Peyer's patch (tissue), 4 donors: ENCODE measurements around the gene YPEL1. TPM values are rescaled to one million over a fixed set of nuclear protein-coding genes. Genes with fewer than 3 reads are reported as not detected.

ENCODE experiments used
- DNase-seq, 3 donors: peaks; one replicate each; pipeline ENCODE4 v3.0.0-alpha.2; 2017 to 2019
- H3K27ac ChIP-seq, 4 donors: fragments of 200-600 bp; sonication (generic); one replicate each; pipeline ENCODE4 v1.5.1; 2016 to 2019
- H3K27me3 ChIP-seq, 2 donors: fragments of 200-600 bp; sonication (generic); one replicate each; pipeline ENCODE4 v1.5.1; 2019
- H3K36me3 ChIP-seq, 3 donors: fragments of 200-600 bp; sonication (generic); one replicate each; pipeline ENCODE4 v1.5.1; 2016 to 2019
- H3K4me1 ChIP-seq, 4 donors: fragments of 200-600 bp; sonication (generic); one replicate each; pipeline ENCODE4 v1.5.1; 2016 to 2019
- H3K4me3 ChIP-seq, 4 donors: fragments of 200-600 bp; sonication (generic); 1 replicate in 3 of 4; 2 replicates in 1 of 4; pipeline ENCODE4 v1.5.1; 2016 to 2019; ENCODE audit warnings: mild to moderate bottlenecking in 1 of 4
- H3K9me3 ChIP-seq, 4 donors: fragments of 200-600 bp; sonication (generic); one replicate each; pipeline ENCODE4 v1.5.1; 2016 to 2019; ENCODE audit warnings: mild to moderate bottlenecking in 1 of 4
- POLR2A ChIP-seq, 2 donors: fragments of 450-650 bp; IDR thresholded peaks; one replicate each; pipeline ENCODE4 v1.5.1; 2017; ENCODE audit warnings: antibody characterized with exemption in 2 of 2, mild to moderate bottlenecking in 2 of 2, moderate library complexity in 2 of 2
- small RNA-seq, 2 donors: library from RNA; depleted of rRNA; stranded (forward); fragments of <200 nt; gene quantifications; one replicate each; pipeline ENCODE3, GENCODE V24; 2016
- total RNA-seq, 4 donors: library from RNA; depleted of rRNA; stranded (reverse); fragments of >200 nt; gene quantifications; one replicate each; pipeline ENCODE4 v1.1.0, GENCODE V29; 2016
- TF ChIP-seq, protein P1 (sequence below), 6 experiments: fragments of 450-650 bp in 4 of 6; fragments of 200-600 bp in 2 of 6; sonication (generic) in 1 of 6; IDR thresholded peaks; one replicate each; pipeline ENCODE4 v1.5.1; 2017 to 2019; ENCODE audit warnings: antibody characterized with exemption in 6 of 6, mild to moderate bottlenecking in 3 of 6, moderate library complexity in 1 of 6

Gene YPEL1
- total RNA-seq, 4 donors from 2014 or later: 3.3 to 4.8 (median 3.4) TPM

DNA sequence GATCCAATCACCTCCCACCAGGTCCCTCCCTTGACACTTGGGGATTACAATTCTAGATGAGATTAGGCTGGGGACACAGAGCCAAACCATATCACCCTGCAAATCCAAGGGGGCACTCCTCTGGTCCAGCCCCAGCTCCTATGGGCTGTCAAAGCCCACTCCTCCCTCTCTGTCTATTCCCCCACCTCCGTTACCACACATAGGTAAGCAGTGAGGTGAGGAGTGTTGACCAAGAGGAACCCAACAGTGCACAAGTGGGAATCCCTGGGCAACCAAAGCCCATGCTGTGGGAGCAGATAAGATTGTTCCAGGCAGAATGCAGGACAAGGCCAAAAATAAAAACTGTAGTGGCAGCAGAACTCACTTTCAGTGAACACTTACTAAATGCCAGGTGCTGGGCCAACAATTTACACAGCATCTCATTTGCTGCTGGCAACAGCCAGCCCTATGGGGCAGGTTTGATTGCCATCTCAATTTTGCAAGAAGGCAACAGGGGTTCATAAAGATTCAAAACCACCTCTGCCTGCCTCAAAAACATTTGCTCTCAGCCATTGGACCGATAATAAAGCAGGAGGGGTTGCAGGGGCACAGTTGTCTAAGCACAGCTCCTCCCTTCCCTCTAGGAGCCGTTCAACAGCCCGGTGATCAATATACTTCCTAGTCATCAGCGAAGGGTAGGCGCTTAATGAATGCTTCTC is 84.6 kb downstream of the YPEL1 start:
- peak overlapping the region; percentile 40 to 65 (median 59) for H3K4me3 ChIP-seq
- H3K9me3 ChIP-seq: no peaks in the 10 kb centered on the region
- H3K36me3 ChIP-seq: peaks cover 0 to 8% (median 0%) of the 10 kb centered on the region in 3 donors
- no peaks in the 10 kb centered on the region for H3K27me3 ChIP-seq
- no peak for DNase-seq
- H3K4me1 ChIP-seq: peaks cover 4 to 20% (median 11%) of the 10 kb centered on the region in 4 donors
- H3K27ac ChIP-seq: no peak overlapping the region
- TF ChIP-seq, protein P1, sequence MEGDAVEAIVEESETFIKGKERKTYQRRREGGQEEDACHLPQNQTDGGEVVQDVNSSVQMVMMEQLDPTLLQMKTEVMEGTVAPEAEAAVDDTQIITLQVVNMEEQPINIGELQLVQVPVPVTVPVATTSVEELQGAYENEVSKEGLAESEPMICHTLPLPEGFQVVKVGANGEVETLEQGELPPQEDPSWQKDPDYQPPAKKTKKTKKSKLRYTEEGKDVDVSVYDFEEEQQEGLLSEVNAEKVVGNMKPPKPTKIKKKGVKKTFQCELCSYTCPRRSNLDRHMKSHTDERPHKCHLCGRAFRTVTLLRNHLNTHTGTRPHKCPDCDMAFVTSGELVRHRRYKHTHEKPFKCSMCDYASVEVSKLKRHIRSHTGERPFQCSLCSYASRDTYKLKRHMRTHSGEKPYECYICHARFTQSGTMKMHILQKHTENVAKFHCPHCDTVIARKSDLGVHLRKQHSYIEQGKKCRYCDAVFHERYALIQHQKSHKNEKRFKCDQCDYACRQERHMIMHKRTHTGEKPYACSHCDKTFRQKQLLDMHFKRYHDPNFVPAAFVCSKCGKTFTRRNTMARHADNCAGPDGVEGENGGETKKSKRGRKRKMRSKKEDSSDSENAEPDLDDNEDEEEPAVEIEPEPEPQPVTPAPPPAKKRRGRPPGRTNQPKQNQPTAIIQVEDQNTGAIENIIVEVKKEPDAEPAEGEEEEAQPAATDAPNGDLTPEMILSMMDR (IDR thresholded peaks at IDR 0.05): no peak
- no peak for TF ChIP-seq POLR2A (IDR thresholded peaks at IDR 0.05)

DNA sequence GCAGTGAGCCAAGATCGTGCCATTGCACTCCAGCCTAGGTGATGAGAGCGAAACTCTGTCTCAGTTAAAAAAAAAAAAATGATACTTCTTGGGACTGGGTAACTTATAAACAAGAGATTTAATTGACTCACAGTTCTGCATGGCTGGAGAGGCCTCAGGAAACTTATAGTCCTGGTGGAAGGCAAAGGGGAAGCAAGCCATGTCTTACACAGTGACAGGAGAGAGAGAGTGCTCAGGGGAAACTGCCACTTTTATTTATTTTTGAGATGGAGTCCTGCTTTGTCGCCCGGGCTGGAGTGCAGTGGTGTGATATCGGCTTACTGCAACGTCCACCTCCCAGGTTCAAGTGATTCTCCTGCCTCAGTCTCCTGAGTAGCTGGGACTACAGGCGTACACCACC is 85.3 kb downstream of the YPEL1 start:
- Histone ChIP-seq H3K4me3 (no peak overlapping the region), H3K9me3 (no peaks in the 10 kb centered on the region), H3K27me3 (no peaks in the 10 kb centered on the region), H3K36me3 (peaks cover 0 to 8% (median 0%) of the 10 kb centered on the region in 3 donors), H3K27ac (no peak overlapping the region), H3K4me1 (peaks cover 4 to 20% (median 11%) of the 10 kb centered on the region in 4 donors)
- no peak for DNase-seq
- TF ChIP-seq POLR2A (IDR thresholded peaks at IDR 0.05): no peak
- TF ChIP-seq, protein P1 (IDR thresholded peaks at IDR 0.05): no peak

Small RNAs within 50 kb of the gene (small RNA-seq; reads per million reads assigned to genes)
- gene MIR301B (0 to 1.2 reads per million in 2 donors), gene RN7SL280P (0 reads per million in 2 donors)

Other genes starting within 250 kb of the YPEL1 start
- gene RIMBP3C, start 184.3 kb downstream of the YPEL1 start, total RNA-seq: under 1 TPM in 2 of 4 donors, not detected in 2; 0.54 to 0.83 TPM
- gene UBE2L3, start 168.1 kb downstream of the YPEL1 start, total RNA-seq: 10 to 100 TPM; 42.1 to 69.7 (median 50.1) TPM
- 10 to 100 TPM; 36.3 to 54.2 (median 38.8) TPM for gene YDJC, start 105.8 kb downstream of the YPEL1 start, total RNA-seq
- 1 to 10 TPM in 1 of 4 donors, under 1 TPM in 1, not detected in 2; 0.80 to 2.6 TPM for gene CCDC116, start 103.0 kb downstream of the YPEL1 start, total RNA-seq
- 10 to 100 TPM; 14.9 to 49.2 (median 30.0) TPM for gene SDF2L1, start 93.5 kb downstream of the YPEL1 start, total RNA-seq
- 100 to 1,000 TPM in 1 of 4 donors, 10 to 100 TPM in 3; 55.0 to 131 (median 92.4) TPM for gene PPIL2, start 69.8 kb downstream of the YPEL1 start, total RNA-seq
- 10 to 100 TPM; 38.9 to 49.5 (median 43.2) TPM for gene MAPK1, start 131.9 kb upstream of the YPEL1 start, total RNA-seq
- gene PPM1F, start 217.1 kb upstream of the YPEL1 start, total RNA-seq: 10 to 100 TPM; 13.8 to 28.9 (median 21.0) TPM
- 10 to 100 TPM; 53.6 to 91.6 (median 80.2) TPM for gene TOP3B, start 247.0 kb upstream of the YPEL1 start, total RNA-seq